ENCODE measurements around the gene SPSB1.

DNA sequence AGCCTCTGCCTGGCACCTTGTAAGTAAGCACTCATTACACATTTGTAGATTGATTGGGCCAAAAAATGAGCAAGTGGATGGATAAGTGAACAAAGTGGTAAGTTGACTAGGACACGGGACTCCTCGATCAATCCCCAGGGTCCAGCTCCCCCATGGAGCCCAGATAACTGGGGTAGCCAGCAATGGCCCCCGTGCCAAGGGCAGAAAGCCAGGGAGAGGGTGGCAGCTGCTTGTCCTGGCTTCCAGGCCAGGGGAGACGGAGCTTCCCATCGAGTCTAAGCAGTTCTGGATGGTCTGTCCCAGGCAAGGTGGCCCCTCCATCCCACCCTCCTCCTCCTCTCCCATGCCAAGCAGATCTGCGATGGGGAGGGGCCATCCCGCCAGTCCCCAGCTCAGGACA lies 91.4 kb downstream of the SPSB1 start:
- TF ChIP-seq TAF1 (IDR thresholded peaks at IDR 0.05; ENCODE audit: low read depth) (no peak), EP300 (IDR thresholded peaks at IDR 0.05; ENCODE audit: borderline replicate concordance) (no peak), RAD21 (IDR thresholded peaks at IDR 0.05; ENCODE audit: low read depth) (no peak), NFIC (IDR thresholded peaks at IDR 0.05) (no peak), REST (IDR thresholded peaks at IDR 0.05; ENCODE audit: low read depth) (no peak), FOXM1 (IDR thresholded peaks at IDR 0.05; ENCODE audit: borderline replicate concordance, low read depth) (no peak), YY1 (IDR thresholded peaks at IDR 0.05; ENCODE audit: low read depth) (no peak), CREB1 (IDR thresholded peaks at IDR 0.05; ENCODE audit: low read depth) (no peak)
- TF ChIP-seq, protein P1, sequence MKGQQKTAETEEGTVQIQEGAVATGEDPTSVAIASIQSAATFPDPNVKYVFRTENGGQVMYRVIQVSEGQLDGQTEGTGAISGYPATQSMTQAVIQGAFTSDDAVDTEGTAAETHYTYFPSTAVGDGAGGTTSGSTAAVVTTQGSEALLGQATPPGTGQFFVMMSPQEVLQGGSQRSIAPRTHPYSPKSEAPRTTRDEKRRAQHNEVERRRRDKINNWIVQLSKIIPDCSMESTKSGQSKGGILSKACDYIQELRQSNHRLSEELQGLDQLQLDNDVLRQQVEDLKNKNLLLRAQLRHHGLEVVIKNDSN (IDR thresholded peaks at IDR 0.05), result no peak
